ENCODE results near the gene LMTK3.

LMTK3 gene

GRCh38 chr19:48508729-48509411, 2.8 kb downstream of the LMTK3 start:
- DNase-seq (ENCODE audit: low read depth) = no peak

- DNase-seq (ENCODE audit: low read depth) = no peak
These were observed 3.7 kb downstream of the LMTK3 start for GRCh38 chr19:48507911-48508439.

- no peak for DNase-seq (ENCODE audit: low read depth)
These were observed 5.4 kb downstream of the LMTK3 start for GRCh38 chr19:48506138-48506733.

GRCh38 chr19:48502350-48503018, 9.2 kb downstream of the LMTK3 start:
- DNase-seq (ENCODE audit: low read depth) = no peak

- DNase-seq (ENCODE audit: low read depth) = no peak
These were observed 9.9 kb downstream of the LMTK3 start for GRCh38 chr19:48501494-48502349.

- DNase-seq (ENCODE audit: low read depth) = no peak
These were observed 10.7 kb downstream of the LMTK3 start for GRCh38 chr19:48500830-48501493.

- no peak for DNase-seq (ENCODE audit: low read depth)
These were observed 12.1 kb downstream of the LMTK3 start for GRCh38 chr19:48499316-48500090.

- DNase-seq (ENCODE audit: low read depth) = no peak
These were observed 12.9 kb downstream of the LMTK3 start for GRCh38 chr19:48498595-48499311.

GRCh38 chr19:48497728-48498594, 13.7 kb downstream of the LMTK3 start:
- no peak for DNase-seq (ENCODE audit: low read depth)

- DNase-seq (ENCODE audit: low read depth) = no peak
These were observed 14.5 kb downstream of the LMTK3 start for GRCh38 chr19:48496959-48497727.

GRCh38 chr19:48495396-48495795, 16.2 kb downstream of the LMTK3 start:
- DNase-seq (ENCODE audit: low read depth) = no peak

GRCh38 chr19:48493718-48494401, 17.8 kb downstream of the LMTK3 start:
- DNase-seq (ENCODE audit: low read depth) = no peak

GRCh38 chr19:48492925-48493717, 18.5 kb downstream of the LMTK3 start:
- no peak for DNase-seq (ENCODE audit: low read depth)

GRCh38 chr19:48491793-48492123, 19.9 kb downstream of the LMTK3 start:
- DNase-seq (ENCODE audit: low read depth) = no peak

GRCh38 chr19:48490981-48491792, 20.4 kb downstream of the LMTK3 start:
- no peak for DNase-seq (ENCODE audit: low read depth)

GRCh38 chr19:48489608-48490216, 21.9 kb downstream of the LMTK3 start:
- no peak for DNase-seq (ENCODE audit: low read depth)

All from stimulated activated CD8-positive, alpha-beta memory T cell treated with anti-CD3 and anti-CD28 coated beads, Interleukin-15, amount 100 ng/mL, for 24 hours (primary cell).